ENCODE data around the gene INTS1.
A peak's percentile ranks its signal among the peaks of the same experiment; 100 is the strongest.
"Not testable (repeated sequence)": the region's sequence is repeated elsewhere in the genome, so short reads cannot be mapped to it uniquely, and the experiment has no call there.

Gene INTS1

DNA sequence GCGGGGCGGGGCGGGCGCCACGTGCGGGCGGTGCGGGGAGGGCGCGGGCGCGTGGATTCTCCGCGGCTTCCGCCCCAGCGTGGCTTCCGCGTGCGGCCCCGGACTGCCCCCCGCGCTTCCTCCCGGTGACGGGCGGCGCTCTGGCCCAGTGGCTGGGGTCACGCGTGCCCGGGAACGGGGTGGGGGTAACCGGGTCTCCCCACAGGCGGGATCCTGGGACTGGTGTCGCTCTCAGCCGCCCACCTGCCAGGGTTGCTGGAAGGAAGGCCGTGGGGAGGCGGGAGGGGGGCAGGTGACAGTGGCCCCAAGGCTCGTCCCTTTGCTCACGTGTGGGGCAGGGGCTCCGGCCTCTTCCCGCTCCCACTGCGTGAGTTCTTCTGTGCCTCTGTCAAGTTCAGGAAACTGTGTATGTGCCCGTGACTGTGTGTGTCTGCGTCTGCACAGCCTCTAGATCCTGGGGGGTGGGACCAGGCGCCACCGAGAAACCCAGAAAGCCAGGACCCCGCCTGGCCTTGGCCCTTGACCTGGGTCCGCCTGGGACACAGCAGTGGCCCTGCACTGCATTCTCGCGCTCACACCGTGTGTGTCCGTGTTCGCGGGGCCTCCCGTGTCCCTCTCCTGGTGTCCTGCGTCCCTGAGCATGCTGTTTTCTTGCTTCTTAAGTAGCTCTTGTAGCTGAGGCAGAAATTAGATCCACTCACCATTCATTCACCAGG is 27.2 kb upstream of the INTS1 start:
- DNase-seq = peak; percentile 40 to 54

DNA sequence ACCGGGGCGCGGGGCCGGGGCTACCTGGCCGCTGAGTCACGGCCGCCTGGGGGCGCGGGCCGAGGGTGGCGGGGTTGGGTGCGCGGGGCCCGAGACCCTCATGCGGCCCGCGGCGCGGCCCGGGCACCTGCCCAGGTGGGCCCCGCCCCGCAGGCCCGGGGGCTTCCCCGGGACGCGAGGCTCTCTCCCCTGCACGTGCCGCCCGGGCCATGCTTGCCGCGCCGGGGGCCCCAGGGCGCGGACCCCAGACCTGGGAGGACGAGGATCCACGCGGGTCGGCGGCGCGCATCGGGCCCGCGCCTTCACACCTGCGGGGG is 26.7 kb upstream of the INTS1 start:
- DNase-seq = peak in 1 of 2 donors; percentile 42

DNA sequence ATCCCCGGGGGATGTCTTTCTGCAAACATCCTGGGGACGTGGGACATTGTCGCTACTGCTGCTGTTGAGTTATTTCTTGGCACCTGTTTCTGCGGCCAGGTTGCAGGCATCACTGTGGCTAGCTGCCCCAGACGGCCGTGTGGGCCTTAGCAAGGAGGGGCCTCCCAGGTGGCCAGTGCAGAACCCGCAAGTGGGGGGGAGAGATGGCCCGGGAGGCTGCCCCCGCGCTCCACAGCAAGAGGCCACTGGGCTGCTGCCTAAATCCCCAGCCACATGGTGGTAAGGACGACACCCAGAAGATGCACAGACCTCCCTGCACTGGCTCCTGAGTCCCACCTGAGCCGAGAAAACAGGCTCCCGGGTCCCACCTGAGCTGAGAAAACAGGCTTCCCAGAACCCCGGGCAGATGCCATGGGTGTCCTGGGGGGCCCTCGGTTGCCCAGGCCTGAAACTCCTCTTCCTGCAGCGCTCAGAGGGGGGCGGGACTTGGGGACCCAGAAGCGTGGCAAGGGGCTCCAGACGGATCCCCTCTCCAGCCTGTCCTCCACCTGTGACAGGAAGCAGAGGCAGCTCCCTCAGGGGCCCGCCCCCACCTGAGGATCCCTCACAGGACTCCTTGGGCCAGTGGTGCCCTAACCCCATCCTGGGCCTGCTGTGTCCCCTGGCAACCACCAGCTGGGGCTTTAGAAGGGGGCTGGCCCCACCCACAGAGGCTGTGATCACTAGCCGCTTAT is 25.4 kb upstream of the INTS1 start:
- DNase-seq = no peak

DNA sequence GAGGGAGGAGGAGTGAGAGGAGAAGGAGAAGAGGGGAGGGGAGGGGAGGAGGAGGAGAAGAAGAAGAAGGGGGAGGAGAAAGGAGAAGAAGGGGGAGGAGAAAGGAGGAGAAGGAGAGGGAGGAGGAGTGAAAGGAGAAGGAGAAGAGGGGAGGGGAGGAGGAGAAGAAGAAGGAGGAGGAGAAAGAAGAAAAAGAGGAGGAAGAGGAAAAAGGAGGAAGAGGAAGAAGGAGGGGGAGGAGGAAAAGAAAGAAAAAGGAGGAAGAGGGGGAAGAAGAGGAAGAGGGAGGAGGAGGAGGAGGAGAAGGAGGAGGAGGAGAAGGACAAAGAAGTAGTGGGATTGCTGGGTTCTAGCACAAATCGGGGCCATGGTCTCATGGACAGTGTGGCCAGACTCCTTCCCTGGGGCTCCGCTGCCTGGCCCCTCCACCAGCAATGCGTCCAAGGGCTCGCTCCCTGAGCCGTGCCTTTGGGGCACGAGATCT is 22.1 kb upstream of the INTS1 start:
- DNase-seq = no peak

DNA sequence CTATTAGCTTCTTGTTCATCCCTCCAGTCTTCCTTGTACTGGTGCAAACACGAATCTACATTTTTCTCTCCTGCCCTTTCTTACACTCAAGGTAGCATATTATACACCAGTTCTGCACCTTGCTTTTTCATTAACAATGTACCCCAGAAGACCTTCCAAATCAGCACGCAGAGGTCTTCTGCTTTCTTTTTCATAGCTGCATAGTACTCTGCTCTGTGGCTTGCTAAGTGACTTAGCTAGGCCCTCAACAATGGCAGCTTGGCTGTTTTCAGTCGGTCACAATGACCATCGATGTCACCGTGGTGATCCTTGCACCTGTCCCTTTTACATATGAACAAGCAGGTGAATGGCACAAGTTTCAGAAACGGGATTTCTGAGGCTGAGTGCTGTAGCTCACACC is 21.2 kb upstream of the INTS1 start:
- no peak for DNase-seq

DNA sequence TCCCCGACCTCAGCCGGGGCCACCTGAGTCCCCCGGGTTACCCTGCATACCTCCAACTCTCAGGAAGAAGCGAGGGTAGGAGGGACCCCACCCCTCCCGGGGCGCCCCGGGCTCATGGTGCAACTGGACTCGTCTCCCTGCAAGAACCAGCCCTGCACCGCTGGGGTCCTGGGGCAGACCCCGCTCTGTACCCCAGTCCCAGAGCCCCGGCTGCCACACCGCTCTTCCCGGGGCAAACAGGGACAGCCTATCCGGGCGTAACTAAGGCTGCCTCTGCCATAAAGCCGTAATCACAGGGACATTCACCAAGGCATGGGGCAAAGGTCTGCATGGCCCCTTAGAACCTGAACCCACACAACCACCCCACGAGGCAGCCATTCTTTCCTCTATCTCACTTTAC is 19.7 kb upstream of the INTS1 start:
- DNase-seq = no peak

DNA sequence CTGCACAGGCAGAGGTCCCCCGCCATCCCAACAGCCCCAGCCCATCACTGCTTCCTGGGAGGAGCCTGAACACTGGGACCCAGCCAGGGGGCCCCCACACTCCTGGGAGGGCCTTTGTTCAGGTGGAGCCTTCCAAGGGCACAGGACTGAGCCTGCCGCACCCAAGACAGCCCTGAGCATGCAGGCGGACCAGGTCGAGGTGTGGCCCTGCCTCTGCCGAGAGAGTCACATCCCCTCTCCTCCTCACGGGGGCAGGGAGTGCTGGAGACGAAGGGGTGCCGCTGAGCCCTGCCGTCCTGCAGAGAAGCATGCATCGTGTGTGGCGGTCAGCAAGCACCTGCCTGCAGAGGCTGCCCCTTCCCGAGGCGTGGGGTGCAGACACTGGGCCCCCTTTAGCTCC is 19.0 kb upstream of the INTS1 start:
- no peak for DNase-seq

DNA sequence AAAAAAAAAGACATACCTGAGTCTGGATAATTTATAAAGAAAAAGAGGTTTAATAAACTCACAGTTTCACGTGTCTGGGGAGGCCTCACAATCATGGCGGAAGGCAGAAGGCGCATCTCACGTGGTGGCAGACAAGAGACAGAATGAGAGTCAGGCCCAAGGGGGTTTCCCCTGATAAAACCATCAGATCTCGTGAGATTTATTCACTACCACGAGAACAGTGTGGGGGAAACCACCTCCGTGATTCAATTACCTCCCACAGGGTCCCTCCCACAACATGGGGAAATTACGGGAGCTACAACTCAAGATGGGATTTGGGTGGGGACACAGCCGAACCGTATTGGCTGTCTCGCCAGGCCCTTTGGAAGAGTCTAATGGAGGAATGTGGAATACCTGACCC is 17.3 kb upstream of the INTS1 start:
- DNase-seq = no peak

DNA sequence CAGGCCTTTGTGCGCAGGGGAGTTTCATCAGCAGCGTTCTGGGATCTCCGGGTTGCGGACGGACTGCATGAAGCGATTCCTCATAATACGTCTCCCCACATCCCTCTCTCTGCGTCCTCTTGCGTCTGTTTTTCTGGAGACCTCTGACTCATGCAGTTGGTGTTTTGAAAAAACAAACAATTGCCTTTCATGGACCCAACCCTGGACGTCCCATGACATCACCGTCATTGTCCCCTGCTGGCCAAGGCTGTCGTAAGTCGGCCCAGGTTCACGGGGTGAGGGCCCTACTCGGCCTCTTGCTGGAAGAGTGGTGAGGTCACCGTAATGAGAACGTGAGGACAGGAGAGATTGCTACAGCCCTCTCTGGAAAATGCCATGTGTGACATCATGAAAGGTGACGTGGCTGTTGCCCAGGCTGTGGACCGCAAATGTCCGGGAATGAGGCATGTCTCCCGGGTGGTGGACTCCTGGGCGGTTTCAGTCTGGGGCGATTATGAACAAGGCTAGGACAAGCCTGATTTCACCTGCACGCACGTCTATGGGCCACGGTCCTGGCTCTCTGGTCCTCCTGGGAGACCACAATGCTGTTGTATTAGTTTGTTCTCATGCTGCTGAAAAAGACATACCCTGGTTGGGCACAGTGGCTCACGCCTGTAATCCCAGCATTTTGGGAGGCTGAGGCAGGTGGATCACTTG is 16.5 kb upstream of the INTS1 start:
- DNase-seq = no peak

DNA sequence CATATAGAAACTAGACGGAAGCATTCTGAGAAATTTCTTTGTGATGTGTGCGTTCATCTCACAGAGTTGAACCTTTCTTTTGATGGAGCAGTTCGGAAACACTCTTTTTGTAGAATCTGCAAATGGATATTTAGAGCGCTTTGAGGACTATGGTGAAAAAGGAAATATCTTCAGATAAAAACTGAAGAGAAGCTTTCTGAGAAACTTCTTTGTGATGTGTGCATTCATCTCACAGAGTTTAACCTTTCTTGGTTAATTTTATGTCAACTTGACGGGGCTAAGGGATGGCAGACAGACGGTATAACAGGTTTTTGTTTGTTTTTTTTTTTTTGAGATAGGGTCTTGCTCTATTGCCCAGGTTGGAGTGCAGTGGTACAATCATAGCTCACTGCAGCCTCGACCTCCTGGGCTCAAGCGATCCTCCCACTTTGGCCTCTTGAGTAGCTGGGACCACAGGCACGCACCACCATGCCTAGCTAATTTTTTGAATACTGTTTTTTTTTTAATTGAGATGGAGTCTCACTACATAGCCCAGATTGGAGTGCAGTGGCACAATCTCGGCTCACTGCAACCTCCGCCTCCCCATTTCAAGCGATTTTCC is 15.2 kb upstream of the INTS1 start:
- not testable (repeated sequence) for DNase-seq

DNA sequence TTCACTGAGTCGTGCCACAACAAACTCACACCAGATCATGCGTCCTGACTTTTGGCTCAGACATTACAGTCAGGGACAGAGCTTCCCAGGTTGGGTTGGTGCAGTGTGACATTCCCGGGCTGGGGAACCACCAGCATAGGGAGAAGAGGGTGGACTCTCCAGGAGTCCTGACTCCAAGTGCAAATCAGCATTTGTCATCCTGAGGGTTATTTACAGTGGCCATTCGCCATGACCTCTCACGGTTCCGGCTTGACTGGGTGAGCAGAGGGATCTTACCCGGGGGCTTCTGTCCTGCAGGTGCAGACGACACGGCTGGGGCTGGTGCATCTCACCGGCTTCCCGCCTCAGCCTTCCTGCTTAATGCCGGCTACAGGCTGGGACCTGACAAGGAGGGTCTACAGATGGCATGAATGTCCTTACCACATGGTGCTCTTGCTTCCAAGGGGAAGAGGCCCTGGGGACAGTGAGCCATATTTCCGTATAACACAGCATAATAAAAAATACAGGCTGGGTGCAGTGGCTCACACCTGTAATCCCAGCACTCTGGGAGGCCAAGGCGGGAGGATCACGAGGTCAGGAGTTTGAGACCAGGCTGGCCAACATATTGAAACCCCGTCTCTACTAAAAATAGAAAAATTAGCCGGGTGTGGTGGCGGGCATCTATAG is 12.5 kb upstream of the INTS1 start:
- no peak for DNase-seq

DNA sequence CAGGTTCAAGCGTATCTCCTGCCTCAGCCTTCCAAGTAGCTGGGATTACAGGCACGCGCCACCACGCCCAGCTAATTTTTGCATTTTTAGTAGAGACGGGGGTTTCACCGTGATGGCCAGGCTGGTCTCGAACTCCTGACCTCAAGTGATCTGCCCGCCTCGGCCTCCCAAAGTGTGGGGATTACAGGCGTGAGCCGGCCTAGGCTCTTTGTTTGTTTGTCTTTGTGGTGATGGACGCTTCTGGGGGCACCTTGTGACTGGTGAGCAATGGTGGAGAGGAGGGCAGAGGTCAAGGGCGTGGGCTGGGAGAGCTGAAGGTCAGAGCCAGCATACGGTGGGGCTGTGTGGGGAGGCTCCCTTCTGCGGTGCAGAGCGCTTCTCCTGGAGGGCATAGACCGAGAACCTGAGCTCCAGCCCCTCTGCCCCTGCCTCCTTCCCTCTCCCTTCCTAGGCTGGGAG is 11.3 kb upstream of the INTS1 start:
- not testable (repeated sequence) for DNase-seq

DNA sequence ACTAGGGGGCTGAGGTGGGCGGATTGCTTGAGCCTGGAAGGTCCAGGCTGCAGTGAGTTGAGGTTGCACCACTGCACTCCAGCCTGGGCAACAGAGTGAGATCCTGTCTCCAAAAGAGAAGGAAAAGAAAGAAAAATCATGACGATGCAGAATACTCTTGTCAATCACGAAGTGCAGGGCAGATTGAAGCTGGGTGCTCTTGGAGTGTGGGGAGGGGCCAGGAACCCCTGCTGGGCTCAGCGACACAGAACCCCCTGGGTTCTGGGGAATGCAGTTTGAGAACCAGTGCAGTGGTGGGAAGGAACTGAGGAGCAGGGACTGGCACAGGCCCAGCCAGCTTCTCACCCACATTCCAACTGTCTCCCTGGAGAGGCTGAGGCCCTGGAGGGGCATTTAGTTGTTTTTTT is 10.8 kb upstream of the INTS1 start:
- no peak for DNase-seq

DNA sequence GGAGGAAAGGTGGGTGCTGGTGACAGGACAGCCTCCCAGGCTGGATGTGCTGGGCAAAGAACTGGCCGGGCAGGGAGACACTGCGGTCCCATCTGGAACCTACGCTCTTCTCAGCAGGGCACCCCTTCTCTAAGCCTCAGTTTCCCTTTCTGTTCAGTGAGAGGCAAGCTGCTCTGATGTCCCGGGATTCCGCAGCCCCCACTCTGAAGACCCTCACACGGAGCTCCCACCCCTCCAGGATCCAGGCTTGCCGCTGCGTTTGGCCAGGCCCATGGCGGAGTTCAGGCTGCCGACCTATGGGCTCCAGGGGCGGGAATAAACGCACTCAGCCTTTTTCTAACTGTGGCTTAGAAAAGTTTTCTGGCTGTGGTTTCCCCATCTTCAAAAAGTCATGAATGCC is 10.2 kb upstream of the INTS1 start:
- no peak for DNase-seq

DNA sequence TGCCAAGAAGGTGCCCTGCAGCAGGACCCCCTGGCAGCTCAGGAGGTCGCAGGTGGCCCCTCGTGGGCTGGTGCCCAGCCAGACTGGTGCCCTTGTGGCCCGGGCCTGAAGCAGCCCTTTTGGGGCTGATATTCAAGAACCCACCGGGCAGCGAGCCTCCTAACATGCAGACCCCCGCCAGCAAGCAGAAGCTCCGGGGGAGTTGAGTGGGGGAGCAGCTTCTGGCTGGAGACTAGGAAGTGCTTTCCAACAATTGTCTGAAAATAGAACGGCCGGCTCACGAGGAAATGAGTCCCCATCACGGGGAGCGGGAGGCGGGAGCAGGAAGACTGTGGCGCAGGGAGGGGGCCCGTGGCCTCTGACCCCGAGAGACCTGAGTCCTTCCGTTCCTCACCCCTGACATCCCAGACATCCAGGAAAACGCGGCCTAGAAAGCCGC is 9.5 kb upstream of the INTS1 start:
- DNase-seq = no peak

DNA sequence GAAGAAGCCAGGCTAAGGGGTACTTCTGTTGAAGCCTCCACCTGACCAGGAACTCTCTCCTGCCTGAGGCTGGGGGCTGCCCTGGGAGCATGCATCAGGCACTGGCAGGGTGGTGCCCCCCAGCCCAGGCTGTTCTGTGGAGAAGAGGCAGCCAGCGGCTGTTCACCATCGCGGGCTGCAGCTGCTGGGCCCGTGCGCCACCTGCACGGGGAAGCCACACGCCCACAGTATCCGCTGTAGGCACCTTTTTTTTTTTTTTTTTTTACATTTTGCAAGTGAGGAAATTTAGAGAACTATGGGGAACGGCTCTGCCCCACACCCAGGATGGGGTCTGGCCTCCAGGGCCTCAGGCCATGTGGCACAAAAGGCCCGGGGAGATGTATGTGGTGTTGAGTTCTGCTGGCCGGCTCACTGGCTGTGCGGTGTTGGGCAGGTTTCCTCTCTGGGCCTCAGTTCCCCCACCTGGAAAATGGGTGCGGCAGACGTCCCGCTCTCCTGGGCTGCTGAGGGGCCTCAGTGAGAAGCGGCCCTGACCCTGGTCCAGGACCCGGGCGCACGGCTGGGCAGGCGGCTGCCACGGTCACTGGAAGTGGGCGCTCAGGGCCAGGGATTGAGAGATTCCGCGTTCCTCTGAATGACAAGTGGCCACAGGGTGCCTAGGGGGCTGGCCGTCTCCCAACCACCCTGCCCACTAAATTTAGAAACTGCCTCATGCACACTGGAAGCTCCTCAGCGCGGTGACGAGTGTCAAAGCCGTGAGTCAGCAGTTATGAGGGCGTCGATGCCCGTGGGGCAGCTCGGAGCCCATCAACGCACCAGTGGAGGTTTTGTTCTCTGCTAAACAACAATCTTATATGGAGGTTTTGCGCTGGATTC is 8.8 kb upstream of the INTS1 start:
- DNase-seq = peak; percentile 51 to 59

DNA sequence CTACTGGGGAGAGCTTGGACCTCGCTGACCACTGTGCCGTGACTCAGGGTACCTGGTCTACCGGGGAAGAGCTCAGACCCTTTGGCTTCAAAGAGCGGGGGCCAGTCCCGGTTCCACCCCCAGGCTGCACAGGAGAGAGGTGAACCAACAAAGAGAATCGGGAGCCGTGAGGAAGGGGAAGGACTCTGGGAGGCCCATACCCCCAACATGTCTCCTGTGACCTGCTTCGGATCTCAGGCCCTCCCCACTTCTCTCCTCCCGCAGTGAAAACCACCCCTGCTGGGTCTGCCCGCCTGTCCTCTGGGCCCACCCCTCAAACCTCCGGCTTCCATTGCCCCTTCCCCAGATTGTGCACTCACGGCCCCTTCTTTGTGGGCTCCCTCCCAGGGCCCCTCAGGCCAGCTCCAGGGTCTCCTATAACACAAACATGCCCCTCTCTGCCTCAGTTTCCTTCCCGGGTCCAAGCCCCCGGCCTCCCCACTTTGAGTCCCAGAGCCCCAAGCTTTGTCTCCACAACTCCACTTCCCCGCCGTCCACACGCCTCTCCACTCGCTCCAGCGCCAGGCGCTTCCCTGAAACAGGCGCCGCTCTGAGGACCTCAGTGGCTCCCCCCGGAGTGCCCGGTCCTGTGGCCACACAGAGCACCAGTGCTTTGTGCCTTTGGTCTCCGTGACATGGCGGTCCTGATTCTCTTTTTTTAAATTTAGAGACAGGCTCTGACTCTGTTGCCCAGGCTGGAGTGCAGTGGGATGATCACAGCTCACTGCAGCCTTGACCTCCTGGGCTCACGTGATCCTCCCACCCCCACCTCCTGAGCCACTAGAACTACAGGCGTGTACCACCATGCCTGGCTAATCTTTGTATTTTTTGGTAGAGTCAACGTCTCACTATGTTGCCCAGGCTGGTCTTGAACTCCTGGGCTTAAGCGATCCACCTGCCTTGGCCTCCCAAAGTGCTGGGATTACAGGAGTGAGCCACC is 7.5 kb upstream of the INTS1 start:
- no peak for DNase-seq

DNA sequence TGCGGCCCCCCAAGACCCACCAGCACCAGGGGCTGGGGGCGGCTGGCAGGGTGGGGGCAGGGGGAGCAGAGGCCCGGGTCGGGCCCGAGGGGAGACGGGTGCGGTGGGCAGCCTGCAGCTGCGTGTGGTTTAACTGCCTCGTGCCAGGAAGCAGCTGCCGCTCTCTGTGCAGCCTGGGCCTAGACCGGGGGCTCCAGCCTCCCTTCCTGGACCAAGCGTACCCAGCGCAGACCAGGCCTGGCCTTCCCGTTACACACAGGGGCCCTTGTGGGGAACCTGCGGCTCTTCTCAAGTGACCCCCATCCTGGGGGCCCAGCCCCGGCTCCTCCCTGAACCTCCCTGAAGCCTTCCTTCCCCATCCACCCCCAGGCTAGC is 6.6 kb upstream of the INTS1 start:
- DNase-seq = no peak

DNA sequence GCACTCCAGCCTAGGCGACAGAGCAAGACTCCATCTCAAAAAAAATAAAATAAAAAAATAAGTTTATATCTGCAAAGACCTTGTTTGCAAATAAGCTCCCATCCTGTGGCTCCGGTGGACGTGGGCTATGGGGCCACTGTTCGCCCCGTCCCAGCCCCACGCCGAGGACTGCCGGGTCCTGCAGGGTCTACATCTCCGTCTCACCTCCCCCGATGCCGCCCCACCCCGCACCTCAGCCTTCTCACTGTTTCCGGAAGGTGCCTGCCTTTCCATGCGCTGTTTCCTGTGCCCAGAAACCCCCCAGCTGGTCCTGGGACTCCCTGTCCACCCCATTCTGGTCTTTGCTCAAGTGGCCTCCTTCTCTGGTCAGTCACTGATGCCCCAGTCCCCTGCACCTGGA is 5.0 kb upstream of the INTS1 start:
- DNase-seq = no peak

DNA sequence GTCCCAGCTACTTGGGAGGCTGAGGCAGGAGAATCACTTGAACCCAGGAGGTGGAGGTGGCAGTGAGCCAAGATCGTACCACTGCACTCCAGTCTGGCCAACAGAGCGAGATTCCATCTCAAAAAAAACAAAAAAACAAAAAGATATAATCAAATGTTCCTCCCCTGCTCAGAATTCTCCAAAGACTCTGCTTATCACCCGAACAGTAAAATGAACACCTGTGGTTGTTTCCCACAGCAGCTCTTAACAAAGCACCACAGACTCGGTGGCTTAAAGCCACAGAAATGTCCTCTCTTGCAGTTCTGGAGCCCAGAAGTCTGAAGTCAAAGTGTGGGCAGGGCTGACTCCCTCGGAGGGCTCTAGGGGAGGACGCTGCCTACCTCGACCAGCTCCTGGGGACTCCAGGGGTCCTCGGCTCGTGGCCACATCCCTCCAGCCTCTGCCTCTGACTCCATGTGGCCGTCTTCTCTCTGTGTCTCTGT is 4.1 kb upstream of the INTS1 start:
- no peak for DNase-seq
